Stimulated activated CD4-positive, alpha-beta T cell treated with anti-CD3 and anti-CD28 coated beads, Interleukin-1b, Interleukin-23, amount 100 ng/mL, for 1 hour (primary cell): ENCODE results near the gene LCE6A.

ENCODE experiments used
- DNase-seq, 2 donors: peaks; one replicate each; pipeline ENCODE4 v3.0.0-alpha.2; 2020; ENCODE audit warnings: low read depth in 2 of 2

LCE6A gene

DNA sequence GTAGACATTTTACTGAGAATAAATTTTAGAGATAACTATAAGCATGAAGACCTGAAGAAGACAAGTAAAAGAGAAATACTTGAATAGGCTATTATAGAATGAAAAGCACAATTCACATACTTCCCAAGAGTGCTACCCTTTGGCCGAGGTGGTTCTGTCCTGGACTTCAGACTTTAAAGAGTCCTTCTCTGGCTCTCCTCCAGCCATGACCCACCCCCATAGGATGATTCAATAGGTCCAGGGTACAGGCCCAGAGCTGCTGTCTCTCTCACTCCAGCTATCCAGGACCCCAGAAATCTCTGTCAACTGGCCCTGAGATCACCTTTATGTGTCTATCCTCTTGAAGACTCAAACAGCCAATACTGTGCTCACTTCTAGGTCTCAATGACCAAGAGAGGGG is 34.2 kb downstream of the LCE6A start:
- no peak for DNase-seq

DNA sequence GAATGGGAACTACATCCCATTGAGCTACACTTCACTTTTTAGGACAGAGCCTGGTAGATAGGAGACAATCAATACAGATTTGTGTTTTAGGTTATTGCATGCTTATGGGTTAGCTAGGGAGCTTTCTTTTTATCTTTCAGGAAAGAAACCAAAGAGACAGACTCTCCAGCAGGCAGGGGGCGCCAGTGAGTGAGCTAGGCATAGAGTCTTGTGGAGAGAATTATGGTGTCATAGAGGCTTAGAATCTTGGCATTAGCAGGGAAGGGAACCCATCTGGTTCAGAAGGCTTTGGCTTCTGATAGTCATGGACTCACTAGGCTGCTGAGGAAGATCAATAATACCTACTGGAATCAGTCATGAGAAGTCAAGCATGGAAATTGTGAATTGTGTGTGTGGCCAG is 35.4 kb downstream of the LCE6A start, which contains the start of gene SMCP:
Gene SMCP, plus strand, starts transcription at position 281 of the 400 bp plus-strand sequence. CDS start 6,101 bp downstream, outside the sequence.
- DNase-seq = no peak

DNA sequence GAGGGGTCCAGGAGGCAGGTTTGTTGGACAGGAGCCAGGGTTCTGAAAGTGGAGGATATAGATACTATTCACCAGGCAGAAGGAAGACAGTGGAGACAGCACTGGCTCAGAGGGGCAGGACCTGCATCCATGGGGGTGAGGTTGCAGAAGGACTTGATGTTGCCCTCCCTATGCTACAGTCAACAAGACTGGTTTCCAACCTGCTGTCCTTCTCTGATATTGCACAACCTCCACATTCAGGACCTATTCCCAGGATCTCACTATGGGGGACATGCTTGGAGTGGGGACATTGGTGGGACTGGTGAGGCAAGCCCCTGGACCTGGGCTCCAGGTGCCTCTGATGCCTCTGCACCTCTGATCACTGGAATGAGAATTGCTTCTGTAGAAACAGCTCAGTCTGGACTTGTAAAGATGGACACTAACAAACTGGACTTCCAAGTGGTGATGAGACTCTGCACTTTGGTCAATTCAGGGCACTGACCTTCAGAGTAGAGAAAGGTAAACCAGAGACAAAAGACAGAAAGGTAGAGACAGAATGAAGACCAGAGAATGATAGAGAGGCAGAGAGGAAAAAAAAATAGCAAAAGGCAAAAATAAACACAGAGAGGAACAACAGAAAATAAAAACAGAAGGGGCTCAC is 37.0 kb downstream of the LCE6A start:
- no peak for DNase-seq

- no peak for DNase-seq
Observed at GRCh38 chr1:152880316-152880715, 37.7 kb downstream of the LCE6A start.

GRCh38 chr1:152880907-152881306 is 38.3 kb downstream of the LCE6A start:
- no peak for DNase-seq

DNA sequence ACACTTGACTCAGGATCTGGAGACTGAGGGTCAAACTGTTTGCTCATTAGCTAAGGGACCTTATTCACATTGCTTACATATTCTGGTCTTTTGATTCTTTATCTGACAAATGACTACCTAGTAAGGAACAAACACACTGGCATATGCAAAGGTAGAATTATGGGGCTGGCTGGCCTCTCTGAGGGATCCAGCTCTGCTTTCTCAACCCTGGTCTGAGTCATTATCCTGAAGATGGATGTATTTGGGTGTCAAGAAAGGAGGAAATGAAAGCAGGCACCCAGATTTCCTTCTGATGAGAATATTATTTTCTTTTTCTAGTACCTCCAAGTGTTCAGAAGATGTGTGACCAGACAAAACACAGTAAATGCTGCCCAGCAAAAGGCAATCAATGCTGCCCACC is 41.4 kb downstream of the LCE6A start:
- DNase-seq = no peak

- DNase-seq = no peak
Observed at GRCh38 chr1:152884506-152884905, 41.9 kb downstream of the LCE6A start.

GRCh38 chr1:152884966-152885624 is 42.4 kb downstream of the LCE6A start:
- no peak for DNase-seq

- no peak for DNase-seq
Observed at GRCh38 chr1:152886085-152886484, 43.4 kb downstream of the LCE6A start.

DNA sequence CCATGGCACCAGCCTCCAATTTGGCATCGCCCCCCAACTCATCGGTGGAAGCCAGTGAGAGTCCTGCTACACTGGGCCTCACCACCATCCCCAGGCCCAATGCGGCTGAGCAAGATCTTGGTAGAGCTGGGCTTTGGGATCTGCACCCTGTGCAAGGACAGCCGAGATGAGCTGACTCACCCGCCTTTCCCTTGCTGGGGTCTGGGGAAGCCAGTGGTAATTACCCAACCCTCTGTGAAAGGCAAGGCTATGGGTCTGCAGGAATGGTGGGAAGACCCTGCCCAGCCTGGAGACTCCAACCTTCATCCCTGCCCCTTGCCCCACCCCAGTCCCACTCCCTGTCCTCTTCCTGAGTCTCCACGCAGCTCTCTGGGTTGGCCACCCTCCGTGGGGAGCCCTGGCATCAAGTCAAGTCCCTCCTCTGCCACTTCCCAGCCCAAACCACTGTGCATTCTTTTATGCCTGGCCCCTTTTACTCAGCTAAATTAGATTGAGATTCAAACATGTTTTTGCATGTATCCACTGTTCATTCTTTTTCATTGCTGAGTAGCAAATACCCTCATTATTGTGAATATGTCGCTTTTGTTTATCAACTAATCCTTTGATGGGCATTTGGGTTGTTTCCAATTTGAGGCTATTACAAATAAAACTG is 44.2 kb downstream of the LCE6A start:
- DNase-seq = no peak

DNA sequence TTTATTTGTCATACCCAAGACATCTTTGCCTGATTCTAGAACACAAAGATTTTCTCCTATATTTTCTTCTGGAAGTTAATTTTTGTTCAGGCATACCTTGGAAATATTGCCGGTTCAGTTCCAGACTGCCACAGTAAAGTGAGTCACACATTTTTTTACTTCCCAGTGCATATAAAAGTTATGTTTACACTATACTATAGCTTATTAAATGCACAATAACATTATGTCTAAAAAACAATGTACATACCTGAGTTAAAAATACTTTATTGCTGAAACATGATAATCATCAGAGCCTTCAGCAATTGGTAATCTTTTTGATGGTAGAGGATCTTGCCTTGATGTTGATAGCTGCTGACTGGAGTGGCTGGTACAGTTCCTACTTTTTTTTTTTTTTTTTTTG is 45.5 kb downstream of the LCE6A start:
- DNase-seq = no peak
